GM19240 (cell line): ENCODE data around the gene XRN2.
"Not testable (repeated sequence)": the region's sequence is repeated elsewhere in the genome, so short reads cannot be mapped to it uniquely, and the experiment has no call there.

Experiments
- DNase-seq: peaks from one replicate; pipeline ENCODE4 v3.0.0; 2011; ENCODE audit warnings: low spot score; ENCODE audit not compliant: insufficient read length

XRN2 gene

DNA sequence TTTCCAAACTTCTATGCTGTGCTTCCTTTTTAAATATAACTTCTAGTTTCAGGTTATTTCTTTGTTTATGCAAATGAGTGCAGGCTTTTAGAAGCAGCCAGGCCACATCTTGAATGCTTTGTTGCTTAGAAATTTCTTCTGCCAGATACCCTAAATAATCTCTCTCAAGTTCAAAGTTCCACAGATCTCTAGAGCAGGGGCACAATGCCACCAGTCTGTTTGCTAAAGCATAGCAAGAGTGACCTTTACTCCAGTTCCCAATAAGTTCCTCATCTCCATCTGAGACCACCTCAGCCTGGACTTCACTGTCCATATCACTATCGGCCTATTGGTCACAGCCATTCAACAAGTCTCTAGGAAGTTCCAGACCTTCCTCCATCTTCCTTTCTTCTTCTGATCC is 120.6 kb downstream of the XRN2 start:
- not testable (repeated sequence) for DNase-seq

- DNase-seq, result no peak
These were observed 121.7 kb downstream of the XRN2 start for GRCh38 chr20:21424846-21425245.

DNA sequence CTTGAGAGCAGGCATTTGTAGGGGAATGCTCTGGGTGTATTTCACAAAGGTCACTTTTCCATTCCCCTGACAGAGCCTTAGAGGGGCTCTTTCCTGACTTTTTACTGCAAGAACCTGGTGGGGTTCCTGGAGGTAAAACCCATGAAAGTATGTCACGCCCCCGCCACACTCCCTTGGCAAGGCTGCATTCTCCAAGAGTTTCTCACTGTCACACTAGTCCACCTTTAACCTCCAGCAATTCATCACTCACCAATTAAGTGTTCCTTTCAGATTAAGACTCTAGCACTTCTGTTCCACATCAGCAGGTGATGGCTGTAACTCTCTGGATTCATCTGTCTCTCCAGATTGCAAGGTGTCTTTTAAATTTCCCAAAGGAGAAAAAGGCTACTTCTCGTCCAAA is 126.9 kb downstream of the XRN2 start:
- no peak for DNase-seq

- DNase-seq, result no peak
These were observed 129.8 kb downstream of the XRN2 start for GRCh38 chr20:21432911-21433310.

DNA sequence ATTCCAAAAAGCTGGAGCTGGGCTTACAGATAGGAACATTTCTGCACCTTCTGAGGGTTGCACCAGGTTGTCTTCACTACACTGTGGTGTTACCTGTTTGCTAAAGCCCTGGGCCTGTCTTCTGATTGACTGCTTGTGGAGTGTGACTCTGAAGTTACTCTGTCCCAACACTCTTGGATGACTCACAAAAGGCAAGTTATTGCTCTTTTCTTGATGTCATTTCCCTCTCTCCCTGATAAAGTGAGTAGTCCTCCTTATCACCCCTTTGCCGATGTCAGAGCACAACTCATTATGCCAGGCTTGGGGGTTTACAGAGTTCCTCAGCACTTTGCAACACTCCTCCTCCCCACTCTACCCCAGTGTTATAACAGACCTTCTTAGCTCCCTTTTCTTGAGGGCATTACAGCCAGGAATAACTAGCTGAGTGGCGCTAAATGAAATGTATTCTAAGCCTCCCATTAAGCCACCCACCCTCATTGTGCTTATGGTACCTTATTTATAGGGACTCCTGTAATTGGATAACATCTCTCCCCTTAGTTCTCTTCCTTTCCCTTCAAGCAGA is 130.3 kb downstream of the XRN2 start:
- DNase-seq, result no peak

DNA sequence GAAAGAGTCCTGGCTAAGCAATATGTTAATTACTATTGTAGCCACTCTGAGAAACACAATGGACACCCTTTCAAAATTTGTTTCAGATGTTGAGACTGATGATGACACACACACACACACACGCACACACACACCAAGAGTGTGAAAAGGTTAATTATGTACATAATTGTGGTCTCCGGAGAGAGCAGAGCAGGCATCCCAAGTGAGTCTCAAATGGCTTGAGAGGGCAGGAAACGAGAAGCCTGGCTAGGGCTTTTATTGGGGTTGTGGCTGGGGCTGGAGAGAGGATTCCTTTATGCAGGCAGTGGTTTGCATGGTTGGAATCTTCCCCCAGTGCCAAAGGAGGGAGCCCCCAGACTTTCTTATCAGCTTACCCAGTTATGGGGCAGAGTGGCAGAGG is 132.4 kb downstream of the XRN2 start:
- DNase-seq, result no peak

DNA sequence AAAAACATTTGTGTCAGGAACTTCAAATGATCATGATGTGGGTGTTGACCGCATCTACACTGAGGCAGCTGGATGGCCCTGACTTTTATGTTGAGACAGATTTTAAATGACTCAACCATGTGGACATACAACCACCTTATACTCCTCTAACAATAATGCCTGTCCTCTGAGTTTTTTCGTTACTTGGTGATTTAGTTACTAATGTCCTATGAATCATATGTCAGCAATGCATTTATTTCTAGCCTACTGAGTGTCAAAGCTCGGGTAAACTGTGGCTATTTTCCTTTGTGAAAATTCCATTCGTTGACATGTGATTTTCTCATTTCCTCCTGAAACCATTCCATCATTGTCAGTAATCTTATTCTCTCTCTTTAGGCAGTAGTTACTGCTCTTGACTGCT is 133.1 kb downstream of the XRN2 start:
- no peak for DNase-seq

DNA sequence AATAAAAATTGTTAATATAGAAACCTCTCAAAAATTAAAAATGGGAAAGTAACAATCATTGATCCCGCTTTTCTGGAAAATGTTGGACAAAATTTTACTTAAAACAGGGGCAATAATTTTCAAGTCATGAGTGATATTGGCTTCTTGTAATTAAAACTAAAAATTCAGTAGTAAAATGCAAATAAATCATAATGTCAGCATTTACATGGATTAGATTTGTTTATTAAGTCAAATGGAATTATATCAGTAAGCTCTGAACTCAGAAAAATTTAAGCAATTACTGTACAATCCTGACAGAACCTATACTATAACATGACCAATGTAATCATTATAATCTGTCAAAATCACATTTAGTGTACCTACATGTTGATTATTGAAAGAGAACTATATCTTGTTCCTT is 134.1 kb downstream of the XRN2 start:
- no peak for DNase-seq

DNA sequence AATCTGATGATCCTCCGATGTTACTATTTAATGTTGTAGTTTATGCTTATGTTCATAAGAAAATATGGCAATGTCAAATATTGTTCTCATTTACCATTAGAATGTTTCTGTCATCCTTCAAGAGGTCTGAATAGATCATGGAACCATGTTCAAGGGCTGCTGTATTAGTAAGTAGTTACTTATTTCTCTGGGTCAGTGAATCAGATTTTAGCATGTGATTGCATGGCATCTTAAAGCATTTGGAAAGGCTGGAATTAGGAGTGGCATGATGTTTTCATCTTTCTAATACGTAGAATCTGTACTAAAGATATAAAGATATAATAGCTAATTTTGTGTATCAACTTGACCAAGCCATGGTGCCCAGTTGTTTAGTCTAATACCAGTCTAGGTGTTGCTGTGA is 134.7 kb downstream of the XRN2 start:
- no peak for DNase-seq
